CD4-positive, alpha-beta T cell treated with Interleukin-1 beta for 1 hour (primary cell): ENCODE results near the gene ZNF185.

Experiments used
- DNase-seq, 2 donors: peaks; one replicate each; pipeline ENCODE4 v3.0.0-alpha.2; 2020 to 2022

Gene ZNF185

GRCh38 chrX:152897222-152898131 is at the start of gene ZNF185:
TSS of gene ZNF185 (plus strand) at chrX:152898067. CDS start at chrX:152914490, 16,423 bp downstream.
- DNase-seq = no peak

- no peak for DNase-seq
These were observed 47.4 kb upstream of the ZNF185 start for GRCh38 chrX:152850465-152850864.

- no peak for DNase-seq
These were observed 43.9 kb upstream of the ZNF185 start for GRCh38 chrX:152853986-152854385.

- DNase-seq = no peak
These were observed 36.8 kb upstream of the ZNF185 start for GRCh38 chrX:152861116-152861515.

- no peak for DNase-seq
These were observed 36.0 kb upstream of the ZNF185 start for GRCh38 chrX:152861826-152862225.

- no peak for DNase-seq
These were observed 32.5 kb upstream of the ZNF185 start for GRCh38 chrX:152865232-152865920.

- DNase-seq = no peak
These were observed 31.5 kb upstream of the ZNF185 start for GRCh38 chrX:152866386-152866785.

- DNase-seq = no peak
These were observed 27.9 kb upstream of the ZNF185 start for GRCh38 chrX:152869972-152870371.

- no peak for DNase-seq
These were observed 26.6 kb upstream of the ZNF185 start for GRCh38 chrX:152871260-152871659.

- no peak for DNase-seq
These were observed 25.3 kb upstream of the ZNF185 start for GRCh38 chrX:152872522-152872921.

GRCh38 chrX:152873361-152873760 is 24.5 kb upstream of the ZNF185 start:
- no peak for DNase-seq

GRCh38 chrX:152876931-152877840 is 20.7 kb upstream of the ZNF185 start:
- no peak for DNase-seq

GRCh38 chrX:152878976-152879755 is 18.7 kb upstream of the ZNF185 start:
- DNase-seq = no peak

GRCh38 chrX:152881289-152881688 is 16.6 kb upstream of the ZNF185 start:
- no peak for DNase-seq

- no peak for DNase-seq
These were observed 13.7 kb upstream of the ZNF185 start for GRCh38 chrX:152884171-152884570.

GRCh38 chrX:152886716-152887115 is 11.2 kb upstream of the ZNF185 start:
- DNase-seq = no peak

GRCh38 chrX:152892499-152892898 is 5.4 kb upstream of the ZNF185 start:
- DNase-seq = no peak

GRCh38 chrX:152892999-152893891 is 4.6 kb upstream of the ZNF185 start:
- no peak for DNase-seq

- DNase-seq = no peak
These were observed 3.8 kb upstream of the ZNF185 start for GRCh38 chrX:152893980-152894610.

GRCh38 chrX:152895121-152895520 is 2.7 kb upstream of the ZNF185 start:
- DNase-seq = no peak
